Large intestine (tissue), 3 donors: ENCODE data around the gene FTO. TPM values are rescaled to one million over a fixed set of nuclear protein-coding genes. Genes with fewer than 3 reads are reported as not detected.

Experiments
- DNase-seq, 2 donors: peaks; one replicate each; pipeline versions ENCODE4 v3.0.0 to v3.0.0-alpha.2; 2013
- H3K27ac ChIP-seq: one replicate; pipeline ENCODE4 v1.5.1; 2013; ENCODE audit warnings: low read length
- H3K27me3 ChIP-seq: 2 replicates; pipeline ENCODE4 v1.6.1; 2013; ENCODE audit warnings: low read length; ENCODE audit not compliant: control insufficient read depth, insufficient read depth
- H3K36me3 ChIP-seq: 2 replicates; pipeline ENCODE4 v1.6.1; 2013; ENCODE audit warnings: low read length; ENCODE audit not compliant: control insufficient read depth, insufficient read depth
- H3K4me1 ChIP-seq: one replicate; pipeline ENCODE4 v1.6.1; 2013; ENCODE audit warnings: low read length; ENCODE audit not compliant: control insufficient read depth, insufficient read depth
- H3K4me3 ChIP-seq: one replicate; pipeline ENCODE4 v1.5.1; 2013; ENCODE audit warnings: low read length
- H3K9me3 ChIP-seq: one replicate; pipeline ENCODE4 v1.6.1; 2013; ENCODE audit warnings: mild to moderate bottlenecking, low read depth, low read length, moderate library complexity; ENCODE audit not compliant: control insufficient read depth
- WGBS: methylation state at CpG from one replicate; pipeline ENCODE4 v1.1.5; 2013; ENCODE audit warnings: low lambda C conversion rate; ENCODE audit not compliant: insufficient coverage; 5-methylcytosine and 5-hydroxymethylcytosine counted together
- polyA plus RNA-seq: library from polyadenylated mRNA; unstranded; fragments of 120-200 nt; gene quantifications from one replicate; pipeline ENCODE4 v1.2.1, GENCODE V29; 2013

FTO gene
- polyA plus RNA-seq, 1 donor = 43.1 TPM

DNA sequence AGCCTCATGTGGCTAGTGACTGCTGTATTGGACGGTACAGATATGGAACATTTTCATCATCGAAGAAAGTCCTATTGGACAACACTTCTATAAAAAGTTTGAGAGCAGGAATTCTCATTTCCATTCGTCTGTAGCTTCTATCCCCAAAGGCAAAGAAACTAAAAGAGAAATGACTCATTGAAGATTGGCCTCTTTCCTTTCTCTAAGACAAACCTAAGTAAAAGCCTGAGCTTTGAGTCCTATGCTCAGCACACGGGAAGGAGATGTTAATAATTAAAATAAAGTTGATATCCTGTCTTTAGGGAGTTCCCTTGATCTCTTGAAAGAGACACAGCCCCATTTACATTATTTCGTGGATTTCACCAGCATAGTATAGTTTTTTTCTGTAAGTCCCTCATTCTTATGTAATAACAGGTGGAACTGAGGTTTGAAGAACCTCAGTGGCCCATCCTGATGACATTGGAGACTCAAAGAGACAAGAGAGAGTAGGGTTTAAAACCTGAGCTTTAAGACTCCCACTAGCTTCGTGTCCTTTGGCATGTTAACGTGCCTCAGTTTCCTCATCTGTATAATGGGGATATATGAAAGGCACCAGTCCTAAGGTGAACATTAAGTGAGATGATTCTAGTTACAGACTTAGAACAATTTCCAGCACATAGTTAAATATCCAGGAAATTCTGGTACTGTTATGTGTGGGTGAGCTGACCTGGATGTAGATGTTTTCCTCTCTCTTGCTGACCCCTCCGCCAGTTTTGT is 408.7 kb downstream of the FTO start:
- no CpG with 5 or more reads among the region's 8 CpGs for WGBS
- DNase-seq = no peak
- Histone ChIP-seq H3K36me3 (peaks cover 3% of the 10 kb centered on the region), H3K4me1 (no peaks in the 10 kb centered on the region), H3K27me3 (no peaks in the 10 kb centered on the region), H3K9me3 (no peaks in the 10 kb centered on the region), H3K4me3 (no peak overlapping the region), H3K27ac (no peak overlapping the region)

DNA sequence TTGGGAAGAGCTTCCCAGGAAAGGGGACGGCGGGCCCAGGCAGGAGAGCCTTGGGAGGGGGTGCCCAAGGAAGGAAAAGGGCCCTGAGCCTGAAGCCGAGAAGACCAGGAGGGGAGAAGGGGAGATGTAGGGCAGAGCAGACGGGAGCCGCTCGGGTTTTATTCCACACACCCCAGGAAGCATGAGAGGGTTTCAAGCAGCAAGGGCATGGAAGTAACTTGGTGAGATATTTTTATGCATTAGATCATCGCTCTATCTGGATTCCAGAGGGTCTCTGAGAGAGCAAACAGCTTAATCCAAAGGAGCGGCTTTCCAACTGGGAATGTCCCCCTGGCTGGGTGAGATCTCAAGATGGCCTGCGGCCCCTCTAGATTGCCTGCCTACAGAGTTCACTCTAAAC is 411.6 kb downstream of the FTO start:
- no peaks in the 10 kb centered on the region for H3K4me1 ChIP-seq
- no peak overlapping the region for H3K4me3 ChIP-seq
- DNase-seq = no peak
- H3K27me3 ChIP-seq = no peaks in the 10 kb centered on the region
- WGBS = no CpG with 5 or more reads among the region's 9 CpGs
- H3K36me3 ChIP-seq = peaks cover 3% of the 10 kb centered on the region
- no peaks in the 10 kb centered on the region for H3K9me3 ChIP-seq
- no peak overlapping the region for H3K27ac ChIP-seq

GRCh38 chr16:54116124-54116655 is 412.2 kb downstream of the FTO start:
- Histone ChIP-seq H3K27me3 (no peaks in the 10 kb centered on the region), H3K36me3 (peaks cover 3% of the 10 kb centered on the region), H3K4me3 (no peak overlapping the region), H3K27ac (no peak overlapping the region), H3K9me3 (no peaks in the 10 kb centered on the region), H3K4me1 (no peaks in the 10 kb centered on the region)
- WGBS = no CpG with 5 or more reads among the region's 17 CpGs
- no peak for DNase-seq

- WGBS = no CpG with 5 or more reads among the region's 3 CpGs
- Histone ChIP-seq H3K27me3 (no peaks in the 10 kb centered on the region), H3K4me1 (no peaks in the 10 kb centered on the region), H3K36me3 (no peaks in the 10 kb centered on the region), H3K9me3 (no peaks in the 10 kb centered on the region), H3K4me3 (no peak overlapping the region), H3K27ac (no peak overlapping the region)
- no peak for DNase-seq
These were observed 414.9 kb downstream of the FTO start for GRCh38 chr16:54118846-54119245.

DNA sequence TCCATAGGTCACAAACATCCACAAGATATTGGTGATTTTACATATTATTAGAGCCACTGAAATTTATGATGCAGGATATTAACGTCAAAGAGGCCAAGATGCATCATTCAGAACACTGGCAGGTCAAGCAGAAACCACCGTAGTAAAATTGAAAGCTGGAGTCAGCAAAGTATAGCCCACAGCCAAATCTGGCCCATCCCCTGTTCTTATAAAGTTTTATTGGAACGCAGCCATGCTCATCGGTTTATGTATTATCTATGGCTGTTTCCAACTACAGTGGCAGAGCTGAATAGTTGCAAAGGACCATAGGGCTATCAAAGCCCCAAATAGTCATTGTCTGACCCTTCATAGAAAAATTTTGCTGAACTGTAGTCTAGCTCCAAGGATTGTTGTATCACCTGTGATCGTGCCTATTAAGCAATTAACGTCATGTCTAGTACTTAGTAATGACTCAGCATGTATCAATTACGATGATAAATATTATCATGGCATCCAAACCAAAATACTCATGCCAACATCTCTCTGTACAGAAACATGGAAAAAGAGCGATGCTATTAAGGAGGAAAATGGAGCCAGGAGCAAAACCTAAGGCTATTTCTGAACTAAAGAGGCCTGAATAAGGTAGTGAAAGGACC is 417.0 kb downstream of the FTO start:
- Histone ChIP-seq H3K36me3 (no peaks in the 10 kb centered on the region), H3K9me3 (no peaks in the 10 kb centered on the region), H3K27me3 (no peaks in the 10 kb centered on the region), H3K27ac (no peak overlapping the region), H3K4me1 (no peaks in the 10 kb centered on the region), H3K4me3 (no peak overlapping the region)
- no peak for DNase-seq
- 86% methylated on average over 1 of the region's 8 CpGs for WGBS

- Histone ChIP-seq H3K4me3 (no peak overlapping the region), H3K27me3 (no peaks in the 10 kb centered on the region), H3K36me3 (no peaks in the 10 kb centered on the region), H3K4me1 (no peaks in the 10 kb centered on the region), H3K27ac (no peak overlapping the region), H3K9me3 (no peaks in the 10 kb centered on the region)
- no peak for DNase-seq
- no CpG with 5 or more reads among the region's 35 CpGs for WGBS
These were observed 417.8 kb downstream of the FTO start for GRCh38 chr16:54121539-54122295.

DNA sequence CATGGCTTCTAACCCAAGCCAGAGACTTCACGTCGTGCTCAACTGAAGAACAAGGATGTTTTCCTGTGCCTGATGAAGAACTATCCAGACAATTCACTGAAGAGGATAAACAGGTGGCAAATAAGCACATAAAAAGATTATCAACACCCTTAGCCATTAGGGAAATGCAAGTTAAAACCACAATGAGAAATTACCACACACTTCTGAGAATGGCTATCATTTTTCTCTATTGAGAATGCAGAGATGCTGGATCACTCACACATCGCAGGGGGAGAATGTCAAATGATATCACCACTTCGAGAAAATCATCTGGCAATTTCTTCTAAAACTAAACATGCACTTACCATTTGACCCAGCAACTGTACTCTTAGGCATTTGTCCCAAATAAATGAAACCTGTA is 419.8 kb downstream of the FTO start:
- no peaks in the 10 kb centered on the region for H3K36me3 ChIP-seq
- no peaks in the 10 kb centered on the region for H3K4me1 ChIP-seq
- WGBS = 91% methylated on average over 4 of the region's 4 CpGs
- no peak overlapping the region for H3K27ac ChIP-seq
- no peak overlapping the region for H3K4me3 ChIP-seq
- no peak for DNase-seq
- no peaks in the 10 kb centered on the region for H3K9me3 ChIP-seq
- no peaks in the 10 kb centered on the region for H3K27me3 ChIP-seq

DNA sequence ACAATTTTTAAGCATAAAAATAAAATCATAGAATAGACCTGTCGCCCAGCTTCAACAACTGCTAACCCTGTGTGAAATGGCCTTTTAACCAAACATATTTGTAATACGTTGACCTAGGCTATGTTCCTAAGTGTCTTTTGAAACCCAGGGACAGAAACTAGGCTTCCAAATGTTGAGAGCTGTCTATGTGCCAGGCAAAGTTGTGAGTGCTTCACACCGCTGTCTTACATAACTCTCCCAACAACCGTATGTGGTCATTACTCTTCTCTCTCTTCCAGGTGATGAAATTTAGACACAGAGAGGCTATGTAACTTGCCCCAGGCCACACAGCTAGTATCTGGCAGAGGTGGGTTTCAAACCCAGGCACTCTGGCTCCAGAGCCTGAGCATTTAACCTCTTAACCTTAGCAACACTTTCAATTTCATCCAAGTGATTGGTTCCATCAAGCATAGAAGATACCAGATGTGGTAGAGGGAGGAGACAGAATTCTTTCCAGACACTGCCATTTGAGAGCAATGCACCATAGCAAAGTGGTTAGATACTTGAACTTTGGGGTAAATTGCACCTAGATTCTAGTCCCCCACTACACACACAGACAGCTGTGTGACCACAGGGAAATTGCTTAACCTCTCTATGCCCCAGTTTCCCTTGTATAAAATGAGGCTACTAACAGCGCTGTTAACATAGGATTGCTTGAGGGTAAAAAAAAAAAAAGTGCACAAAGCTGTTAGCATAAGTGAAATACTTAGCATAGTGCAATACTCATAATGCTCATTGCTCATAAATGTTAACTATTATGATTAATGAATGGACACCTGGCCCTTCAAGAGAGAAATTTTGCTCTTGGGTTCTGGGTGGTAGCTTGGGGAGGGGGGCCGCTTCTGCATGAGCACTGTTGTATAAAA is 422.0 kb downstream of the FTO start:
- no CpG with 5 or more reads among the region's 6 CpGs for WGBS
- Histone ChIP-seq H3K27ac (no peak overlapping the region), H3K27me3 (no peaks in the 10 kb centered on the region), H3K36me3 (no peaks in the 10 kb centered on the region), H3K4me3 (no peak overlapping the region), H3K4me1 (no peaks in the 10 kb centered on the region), H3K9me3 (no peaks in the 10 kb centered on the region)
- no peak for DNase-seq

DNA sequence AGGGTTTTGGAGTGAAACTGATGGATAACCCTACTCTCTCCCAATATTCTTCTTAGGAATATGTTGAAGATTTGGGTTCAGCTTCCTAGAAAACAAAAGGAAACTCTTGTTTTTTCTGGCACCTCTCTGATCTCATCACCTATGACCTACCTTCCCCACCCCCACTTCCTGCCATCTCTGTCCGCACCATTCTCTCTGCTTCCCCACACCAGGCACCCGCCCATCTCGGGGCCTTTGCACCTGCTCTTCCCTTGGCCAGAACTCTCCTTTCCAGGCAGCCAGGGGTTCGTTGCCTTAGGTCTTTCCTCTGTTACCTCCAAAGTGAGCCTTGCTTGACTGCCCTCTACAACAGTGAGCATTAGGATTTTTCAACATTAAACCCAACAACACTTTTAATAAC is 423.0 kb downstream of the FTO start:
- Histone ChIP-seq H3K27me3 (no peaks in the 10 kb centered on the region), H3K4me3 (no peak overlapping the region), H3K4me1 (no peaks in the 10 kb centered on the region), H3K9me3 (no peaks in the 10 kb centered on the region), H3K27ac (no peak overlapping the region), H3K36me3 (no peaks in the 10 kb centered on the region)
- no peak for DNase-seq
- no CpG with 5 or more reads among the region's 4 CpGs for WGBS
